Sigmoid colon (tissue), 7 donors: ENCODE results near the gene RASAL2. TPM values are rescaled to one million over a fixed set of nuclear protein-coding genes. Genes with fewer than 3 reads are reported as not detected.
A peak's percentile ranks its signal among the peaks of the same experiment; 100 is the strongest.

ENCODE experiments used
- DNase-seq: peaks from one replicate; pipeline ENCODE4 v3.0.0-alpha.2; 2019
- H3K27ac ChIP-seq, 4 donors: fragments of 200-600 bp; sonication (generic); one replicate each; pipeline ENCODE4 v1.5.1; 2016 to 2019; ENCODE audit warnings: mild to moderate bottlenecking in 1 of 4
- H3K27me3 ChIP-seq, 3 donors: fragments of 200-600 bp; sonication (generic); one replicate each; pipeline ENCODE4 v1.5.1; 2019; ENCODE audit warnings: mild to moderate bottlenecking in 1 of 3
- H3K36me3 ChIP-seq, 4 donors: fragments of 200-600 bp; sonication (generic); one replicate each; pipeline ENCODE4 v1.5.1; 2016 to 2019
- H3K4me1 ChIP-seq, 4 donors: fragments of 200-600 bp; sonication (generic); one replicate each; pipeline ENCODE4 v1.5.1; 2017 to 2019
- H3K4me3 ChIP-seq, 4 donors: fragments of 200-600 bp; sonication (generic); one replicate each; pipeline ENCODE4 v1.5.1; 2017 to 2019; ENCODE audit warnings: mild to moderate bottlenecking in 2 of 4, moderate library complexity in 1 of 4
- H3K9me3 ChIP-seq, 4 donors: fragments of 200-600 bp in 3 of 4; sonication (generic) in 3 of 4; one replicate each; pipeline versions ENCODE4 v1.5.1 to v1.6.1; 2013 to 2019
- EP300 ChIP-seq, 4 donors: sonication (generic); formaldehyde crosslinking; IDR thresholded peaks; one replicate each; pipeline ENCODE4 v1.6.1; 2017; ENCODE audit warnings: antibody characterized with exemption in 4 of 4
- POLR2A ChIP-seq, 2 donors: fragments of 450-650 bp; IDR thresholded peaks; one replicate each; pipeline ENCODE4 v1.6.1; 2016; ENCODE audit warnings: antibody characterized with exemption in 2 of 2, mild to moderate bottlenecking in 2 of 2, moderate library complexity in 2 of 2
- POLR2AphosphoS5 ChIP-seq, 4 donors: sonication (generic); formaldehyde crosslinking; IDR thresholded peaks; one replicate each; pipeline ENCODE4 v1.6.1; 2017; ENCODE audit warnings: antibody characterized with exemption in 4 of 4
- WGBS, 2 donors: extraction: QIAGEN DNeasy Blood & Tissue Kit; methylation state at CpG; one replicate each; pipeline ENCODE4 v1.1.7; 2013; 5-methylcytosine and 5-hydroxymethylcytosine counted together
- intact Hi-C: fragments of 100-400 bp; cut with DNase I; formaldehyde crosslinking; loops from one replicate; pipeline ENCODE4 v1.15.1; 2023
- polyA plus RNA-seq, 3 donors: library from polyadenylated mRNA; stranded (reverse); fragments of 200-250 nt; gene quantifications; one replicate each; pipeline ENCODE4 v1.2.3, GENCODE V29; 2013
- total RNA-seq, 4 donors: library from RNA; depleted of rRNA; stranded (reverse); fragments of >200 nt; gene quantifications; one replicate each; pipeline ENCODE4 v1.1.0, GENCODE V29; 2016
- TF ChIP-seq, protein P1 (sequence below), 4 experiments: fragments of 450-650 bp in 3 of 4; fragments of 200-600 bp in 1 of 4; IDR thresholded peaks; one replicate each; pipeline ENCODE4 v1.5.1; 2016 to 2019; ENCODE audit warnings: antibody characterized with exemption in 4 of 4, mild to moderate bottlenecking in 3 of 4, moderate library complexity in 2 of 4
- donor health status: healthy with polysubstance abuse.
- donor health status: Bipolar disorder and iron deficiency.
- donor health status: healthy.

The RASAL2 gene
- total and polyA plus RNA-seq, 7 donors: 0.92 to 25.5 (median 11.1) TPM

DNA sequence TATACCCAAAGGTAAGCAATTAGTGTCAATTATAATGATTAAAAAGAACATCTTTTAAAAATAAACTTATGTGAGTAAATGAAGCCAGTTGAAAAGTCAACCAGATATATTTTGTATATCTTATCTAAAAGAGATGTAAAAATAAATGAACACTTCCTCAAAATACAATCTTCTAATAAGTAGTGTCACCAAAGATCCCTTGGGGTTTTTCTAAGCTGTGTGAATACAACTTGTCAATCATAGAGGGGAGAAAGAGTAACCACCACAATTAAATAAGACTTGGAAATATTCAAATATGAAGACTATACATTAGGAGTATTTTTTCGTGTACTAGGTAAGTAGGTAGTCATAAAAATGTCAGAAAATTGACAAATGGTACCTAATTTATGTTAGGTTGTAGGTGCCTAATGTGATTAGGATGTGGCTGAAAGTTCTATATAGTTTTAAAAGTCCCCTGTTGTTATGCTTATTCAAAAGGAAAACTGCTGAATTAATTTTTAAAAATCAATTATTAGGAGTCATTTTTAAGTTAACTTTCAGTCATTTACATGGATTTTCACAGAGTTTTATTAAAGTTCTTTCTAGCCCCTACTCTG, 72.6 kb downstream of the RASAL2 start:
- TF ChIP-seq POLR2AphosphoS5 (IDR thresholded peaks at IDR 0.05) (no peak), EP300 (IDR thresholded peaks at IDR 0.05) (no peak), POLR2A (IDR thresholded peaks at IDR 0.05) (no peak)
- TF ChIP-seq, protein P1, sequence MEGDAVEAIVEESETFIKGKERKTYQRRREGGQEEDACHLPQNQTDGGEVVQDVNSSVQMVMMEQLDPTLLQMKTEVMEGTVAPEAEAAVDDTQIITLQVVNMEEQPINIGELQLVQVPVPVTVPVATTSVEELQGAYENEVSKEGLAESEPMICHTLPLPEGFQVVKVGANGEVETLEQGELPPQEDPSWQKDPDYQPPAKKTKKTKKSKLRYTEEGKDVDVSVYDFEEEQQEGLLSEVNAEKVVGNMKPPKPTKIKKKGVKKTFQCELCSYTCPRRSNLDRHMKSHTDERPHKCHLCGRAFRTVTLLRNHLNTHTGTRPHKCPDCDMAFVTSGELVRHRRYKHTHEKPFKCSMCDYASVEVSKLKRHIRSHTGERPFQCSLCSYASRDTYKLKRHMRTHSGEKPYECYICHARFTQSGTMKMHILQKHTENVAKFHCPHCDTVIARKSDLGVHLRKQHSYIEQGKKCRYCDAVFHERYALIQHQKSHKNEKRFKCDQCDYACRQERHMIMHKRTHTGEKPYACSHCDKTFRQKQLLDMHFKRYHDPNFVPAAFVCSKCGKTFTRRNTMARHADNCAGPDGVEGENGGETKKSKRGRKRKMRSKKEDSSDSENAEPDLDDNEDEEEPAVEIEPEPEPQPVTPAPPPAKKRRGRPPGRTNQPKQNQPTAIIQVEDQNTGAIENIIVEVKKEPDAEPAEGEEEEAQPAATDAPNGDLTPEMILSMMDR (IDR thresholded peaks at IDR 0.05): no peak
- no peak for DNase-seq
- WGBS, 2 donors: 6 to 30% methylated on average over 1 of the region's 1 CpG

DNA sequence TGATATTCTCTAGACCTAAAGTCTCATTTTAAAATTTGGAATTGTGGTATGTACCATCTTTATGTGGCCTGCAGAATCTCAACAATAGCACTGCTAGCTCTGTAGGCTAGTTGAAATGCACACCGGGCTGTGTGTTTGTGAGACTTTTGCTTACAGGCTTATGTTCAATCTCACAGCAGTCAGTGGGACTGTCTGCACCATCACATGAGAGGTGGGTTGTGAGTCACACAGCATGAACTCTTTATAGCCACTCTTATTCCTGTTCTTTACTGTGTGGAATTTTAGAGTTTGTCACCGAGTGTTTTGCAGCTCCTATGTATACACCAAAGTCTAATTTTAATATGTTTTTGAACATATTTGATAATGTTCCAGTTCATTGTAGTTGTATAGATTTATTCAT, 74.6 kb downstream of the RASAL2 start:
- Histone ChIP-seq H3K9me3 (no peaks in the 10 kb centered on the region), H3K27ac (no peak overlapping the region), H3K36me3 (no peaks in the 10 kb centered on the region), H3K4me1 (peaks cover 0 to 33% (median 7%) of the 10 kb centered on the region in 4 donors), H3K27me3 (no peaks in the 10 kb centered on the region), H3K4me3 (no peak overlapping the region)
- no peak for DNase-seq
- 88 to 89% methylated on average over 2 of the region's 2 CpGs for WGBS, 2 donors
- intact Hi-C loops: no loop called here
- TF ChIP-seq, protein P1 (IDR thresholded peaks at IDR 0.05): no peak
- TF ChIP-seq POLR2A (IDR thresholded peaks at IDR 0.05) (no peak), EP300 (IDR thresholded peaks at IDR 0.05) (no peak), POLR2AphosphoS5 (IDR thresholded peaks at IDR 0.05) (peak in 1 of 4 donors; percentile 11)

More for the DNA sequence above, 72.6 kb downstream of the RASAL2 start:
- H3K9me3 ChIP-seq: no peaks in the 10 kb centered on the region
- no peak overlapping the region for H3K4me3 ChIP-seq
- H3K27ac ChIP-seq: no peak overlapping the region
- intact Hi-C loops: no loop called here
- H3K27me3 ChIP-seq: no peaks in the 10 kb centered on the region
- peaks cover 0 to 30% (median 6%) of the 10 kb centered on the region in 4 donors for H3K4me1 ChIP-seq
- H3K36me3 ChIP-seq: no peaks in the 10 kb centered on the region

DNA sequence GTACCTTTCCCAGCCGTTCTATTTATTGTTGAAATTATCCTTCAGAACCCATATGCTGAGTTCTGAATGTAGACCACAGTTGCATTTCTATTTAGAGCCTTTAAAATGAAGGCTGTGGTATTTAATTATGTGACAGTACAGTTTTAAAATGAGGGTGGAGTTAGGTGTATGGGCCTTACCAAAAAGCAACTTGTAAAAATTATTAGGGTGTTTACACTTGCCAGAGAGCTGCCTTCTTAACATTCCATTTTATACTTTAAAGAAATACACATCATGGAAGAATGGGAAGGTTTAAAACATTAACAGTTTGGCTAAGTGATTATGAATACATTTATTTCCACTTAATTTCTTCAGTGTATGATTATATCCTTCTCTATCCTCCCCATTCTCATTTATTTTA, 75.7 kb downstream of the RASAL2 start:
- peaks cover 0 to 33% (median 9%) of the 10 kb centered on the region in 4 donors for H3K4me1 ChIP-seq
- no peaks in the 10 kb centered on the region for H3K9me3 ChIP-seq
- intact Hi-C loops: no loop called here
- H3K36me3 ChIP-seq: no peaks in the 10 kb centered on the region
- TF ChIP-seq POLR2AphosphoS5 (IDR thresholded peaks at IDR 0.05): no peak
- TF ChIP-seq POLR2A (IDR thresholded peaks at IDR 0.05): no peak
- TF ChIP-seq, protein P1 (IDR thresholded peaks at IDR 0.05): no peak
- no peak for TF ChIP-seq EP300 (IDR thresholded peaks at IDR 0.05)
- 80 to 93% methylated on average over 1 of the region's 1 CpG for WGBS, 2 donors
- no peak for DNase-seq
- no peaks in the 10 kb centered on the region for H3K27me3 ChIP-seq
- H3K4me3 ChIP-seq: no peak overlapping the region
- H3K27ac ChIP-seq: no peak overlapping the region

DNA sequence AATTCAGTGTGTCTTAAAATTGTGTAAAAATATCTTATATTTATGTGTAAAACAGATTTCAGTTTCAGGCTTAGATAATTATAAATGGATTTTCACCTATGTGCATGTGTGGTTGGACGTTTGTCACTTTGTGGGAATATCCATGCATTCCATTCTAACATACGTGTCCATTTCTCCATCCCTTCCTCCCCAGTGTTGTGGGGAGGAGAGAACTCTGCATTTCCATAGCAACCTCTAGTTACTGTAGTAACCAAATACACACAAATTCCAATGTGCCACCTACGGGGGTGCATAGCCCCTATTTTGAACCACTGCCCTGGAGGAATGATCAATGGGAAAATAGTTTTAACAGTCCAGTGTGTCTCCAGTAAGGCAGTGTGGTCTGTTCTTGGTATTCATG, 79.0 kb downstream of the RASAL2 start:
- intact Hi-C loops: no loop called here
- Histone ChIP-seq H3K4me1 (peaks cover 0 to 29% (median 9%) of the 10 kb centered on the region in 4 donors), H3K4me3 (no peak overlapping the region), H3K27me3 (no peaks in the 10 kb centered on the region), H3K36me3 (no peaks in the 10 kb centered on the region), H3K9me3 (no peaks in the 10 kb centered on the region), H3K27ac (no peak overlapping the region)
- no peak for DNase-seq
- TF ChIP-seq POLR2AphosphoS5 (IDR thresholded peaks at IDR 0.05) (no peak), POLR2A (IDR thresholded peaks at IDR 0.05) (no peak), EP300 (IDR thresholded peaks at IDR 0.05) (no peak)
- WGBS, 2 donors: 74 to 90% methylated on average over 3 of the region's 3 CpGs

DNA sequence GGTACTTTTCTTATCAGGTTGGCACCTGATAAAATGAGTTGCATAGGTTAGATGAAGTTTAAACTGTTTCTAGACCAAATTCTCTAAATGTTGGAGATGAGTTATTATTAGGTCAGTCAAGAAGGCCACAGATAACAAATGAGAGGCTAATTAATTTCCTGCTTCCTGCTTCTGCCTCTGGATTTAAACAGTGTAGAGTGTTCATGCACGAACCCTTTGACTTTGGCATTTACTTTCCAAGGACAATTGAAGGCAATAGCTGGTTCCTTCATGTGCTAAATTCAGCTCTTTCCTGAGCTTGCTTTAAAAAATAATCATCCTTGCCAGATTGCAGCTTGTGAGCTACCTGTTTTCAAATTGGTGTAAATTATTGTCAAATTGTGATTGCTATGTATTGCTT, 80.6 kb downstream of the RASAL2 start:
- DNase-seq: no peak
- Histone ChIP-seq H3K27me3 (no peaks in the 10 kb centered on the region), H3K36me3 (no peaks in the 10 kb centered on the region), H3K4me1 (peaks cover 0 to 13% (median 3%) of the 10 kb centered on the region in 4 donors), H3K9me3 (no peaks in the 10 kb centered on the region), H3K27ac (no peak overlapping the region), H3K4me3 (no peak overlapping the region)
- TF ChIP-seq EP300 (IDR thresholded peaks at IDR 0.05) (no peak), POLR2A (IDR thresholded peaks at IDR 0.05) (no peak), POLR2AphosphoS5 (IDR thresholded peaks at IDR 0.05) (no peak)
- TF ChIP-seq, protein P1 (IDR thresholded peaks at IDR 0.05): no peak
- intact Hi-C loops: no loop called here
- WGBS, 2 donors: 63 to 74% methylated on average over 1 of the region's 1 CpG
